ENCODE data around the gene TANC1. TPM values are rescaled to one million over a fixed set of nuclear protein-coding genes. Genes with fewer than 3 reads are reported as not detected.

Gene TANC1
- polyA plus RNA-seq, 1 donor (not counting 4 experiments of a cell fraction or from before 2014, with no cell fraction given): 33.5 TPM

DNA sequence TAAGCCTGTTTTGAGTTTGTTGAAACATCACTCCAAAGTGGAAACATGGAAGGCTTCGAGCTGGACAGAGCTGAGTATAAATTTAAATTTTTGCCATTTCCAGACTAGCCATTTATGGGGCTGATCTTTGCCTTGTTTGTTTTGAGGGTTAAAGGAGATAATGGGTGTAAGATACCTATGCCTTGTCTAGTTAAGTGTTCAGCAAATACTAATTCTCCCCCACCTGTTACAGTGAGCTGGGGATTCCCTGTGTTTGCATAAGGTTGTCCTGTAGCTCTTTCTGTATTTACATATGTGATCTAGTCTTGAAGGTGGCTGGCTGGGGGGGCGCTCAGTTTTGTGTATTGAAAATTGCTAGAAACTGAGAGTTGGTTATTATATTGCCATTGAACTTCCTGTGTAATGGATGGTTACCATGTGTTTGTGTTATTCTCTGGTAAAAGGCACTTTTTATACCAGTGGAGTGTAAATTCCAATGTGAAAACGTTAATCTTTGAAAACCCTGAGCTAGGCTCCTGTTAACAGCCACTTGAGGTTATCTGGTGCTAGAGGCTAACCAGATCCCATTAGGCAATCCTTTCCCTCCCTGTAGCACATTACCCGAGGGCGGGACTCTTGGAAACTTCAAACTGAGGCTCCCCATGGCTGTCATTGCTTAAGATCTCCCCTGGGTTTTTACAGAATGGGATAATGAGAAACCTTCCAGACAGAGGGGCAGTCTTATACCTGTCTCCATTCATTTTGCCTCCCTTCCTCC is 26.7 kb downstream of the TANC1 start:
- TF ChIP-seq, protein P1, sequence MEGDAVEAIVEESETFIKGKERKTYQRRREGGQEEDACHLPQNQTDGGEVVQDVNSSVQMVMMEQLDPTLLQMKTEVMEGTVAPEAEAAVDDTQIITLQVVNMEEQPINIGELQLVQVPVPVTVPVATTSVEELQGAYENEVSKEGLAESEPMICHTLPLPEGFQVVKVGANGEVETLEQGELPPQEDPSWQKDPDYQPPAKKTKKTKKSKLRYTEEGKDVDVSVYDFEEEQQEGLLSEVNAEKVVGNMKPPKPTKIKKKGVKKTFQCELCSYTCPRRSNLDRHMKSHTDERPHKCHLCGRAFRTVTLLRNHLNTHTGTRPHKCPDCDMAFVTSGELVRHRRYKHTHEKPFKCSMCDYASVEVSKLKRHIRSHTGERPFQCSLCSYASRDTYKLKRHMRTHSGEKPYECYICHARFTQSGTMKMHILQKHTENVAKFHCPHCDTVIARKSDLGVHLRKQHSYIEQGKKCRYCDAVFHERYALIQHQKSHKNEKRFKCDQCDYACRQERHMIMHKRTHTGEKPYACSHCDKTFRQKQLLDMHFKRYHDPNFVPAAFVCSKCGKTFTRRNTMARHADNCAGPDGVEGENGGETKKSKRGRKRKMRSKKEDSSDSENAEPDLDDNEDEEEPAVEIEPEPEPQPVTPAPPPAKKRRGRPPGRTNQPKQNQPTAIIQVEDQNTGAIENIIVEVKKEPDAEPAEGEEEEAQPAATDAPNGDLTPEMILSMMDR (optimal IDR thresholded peaks at IDR 0.05 in 1 of 3, IDR thresholded peaks at IDR 0.05 in 1 of 3, conservative IDR thresholded peaks at IDR 0.05 in 1 of 3; ENCODE audit: extremely low read depth in 1 of 3, insufficient read depth in 2 of 3, low read length in 3 of 3): no peak
- TF ChIP-seq EZH2 (IDR thresholded peaks at IDR 0.05; ENCODE audit: low read length): no peak
- peaks cover 2% of the 10 kb centered on the region for H3K9me1 ChIP-seq (ENCODE audit: control insufficient read depth, extremely low read depth, insufficient read depth, low read length)
- H3K4me2 ChIP-seq (ENCODE audit: control insufficient read depth, extremely low read depth, insufficient read depth, low read depth, low read length): no peak overlapping the region
- H3K9me3 ChIP-seq (ENCODE audit: control insufficient read depth, low read depth, low read length): no peaks in the 10 kb centered on the region
- H2AFZ ChIP-seq (ENCODE audit: control insufficient read depth, low read length): no peak overlapping the region
- no peaks in the 10 kb centered on the region for H3K27me3 ChIP-seq (ENCODE audit: control insufficient read depth, extremely low read depth, insufficient read depth, low read length)
- H3K36me3 ChIP-seq (ENCODE audit: control insufficient read depth in 2 of 2, extremely low read depth in 1 of 2, insufficient read depth in 2 of 2, low read length in 2 of 2): peaks cover 0 to 5% of the 10 kb centered on the region in 2 experiments
- peaks cover 84% of the 10 kb centered on the region for H3K79me2 ChIP-seq (ENCODE audit: control insufficient read depth, insufficient read depth, low read length)
- no peak for FAIRE-seq
- H4K20me1 ChIP-seq (ENCODE audit: control insufficient read depth, extremely low read depth, insufficient read depth, low read length): peaks cover 1% of the 10 kb centered on the region
- no peak overlapping the region for H3K9ac ChIP-seq (ENCODE audit: control insufficient read depth, extremely low read depth, insufficient read depth, low read length)
- dilution Hi-C loops (cut with MboI; ENCODE audit: extremely low pct_ligation_motif_present, low sequenced_read_pairs): no loop called here
- H3K4me1 ChIP-seq (ENCODE audit: control insufficient read depth, extremely low read depth, insufficient read depth, low read length): peaks cover 58% of the 10 kb centered on the region
- no peak for DNase-seq (ENCODE audit: low read depth, low spot score)
- H3K27ac ChIP-seq (ENCODE audit: control insufficient read depth, insufficient read depth, low read length): no peak overlapping the region
- no peak overlapping the region for H3K4me3 ChIP-seq (ENCODE audit: control insufficient read depth in 2 of 3, extremely low read depth in 1 of 3, insufficient read depth in 2 of 3, low read depth in 1 of 3, low read length in 3 of 3)

DNA sequence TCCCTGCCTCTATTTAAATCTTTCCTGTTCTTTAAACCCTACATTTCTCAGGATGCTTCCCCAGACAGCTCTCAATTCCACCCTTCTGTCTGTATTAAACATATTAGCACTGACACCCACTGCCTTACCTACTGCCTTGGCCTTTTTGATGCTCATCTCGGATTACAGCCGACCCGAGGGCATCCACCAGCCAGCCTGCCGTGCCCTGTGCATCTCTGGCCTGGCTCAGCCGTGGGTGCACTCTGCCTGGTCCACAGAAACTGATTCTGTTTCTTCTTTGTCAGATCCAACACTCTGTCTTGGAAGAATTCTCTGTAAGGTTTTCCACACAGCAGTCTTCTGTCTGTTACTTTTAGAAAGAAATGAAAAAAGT is 27.2 kb downstream of the TANC1 start:
- peaks cover 90% of the 10 kb centered on the region for H3K79me2 ChIP-seq (ENCODE audit: control insufficient read depth, insufficient read depth, low read length)
- DNase-seq (ENCODE audit: low read depth, low spot score) (no peak), FAIRE-seq (no peak)
- no peaks in the 10 kb centered on the region for H3K9me3 ChIP-seq (ENCODE audit: control insufficient read depth, low read depth, low read length)
- H3K9ac ChIP-seq (ENCODE audit: control insufficient read depth, extremely low read depth, insufficient read depth, low read length): no peak overlapping the region
- dilution Hi-C loops (cut with MboI; ENCODE audit: extremely low pct_ligation_motif_present, low sequenced_read_pairs): no loop called here
- H3K4me3 ChIP-seq (ENCODE audit: control insufficient read depth in 2 of 3, extremely low read depth in 1 of 3, insufficient read depth in 2 of 3, low read depth in 1 of 3, low read length in 3 of 3): no peak overlapping the region
- H3K4me2 ChIP-seq (ENCODE audit: control insufficient read depth, extremely low read depth, insufficient read depth, low read depth, low read length): no peak overlapping the region
- TF ChIP-seq EZH2 (IDR thresholded peaks at IDR 0.05; ENCODE audit: low read length): no peak
- TF ChIP-seq, protein P1 (optimal IDR thresholded peaks at IDR 0.05 in 1 of 3, IDR thresholded peaks at IDR 0.05 in 1 of 3, conservative IDR thresholded peaks at IDR 0.05 in 1 of 3; ENCODE audit: extremely low read depth in 1 of 3, insufficient read depth in 2 of 3, low read length in 3 of 3): no peak
- H3K36me3 ChIP-seq (ENCODE audit: control insufficient read depth in 2 of 2, extremely low read depth in 1 of 2, insufficient read depth in 2 of 2, low read length in 2 of 2): peaks cover 0 to 6% of the 10 kb centered on the region in 2 experiments
- peaks cover 2% of the 10 kb centered on the region for H3K9me1 ChIP-seq (ENCODE audit: control insufficient read depth, extremely low read depth, insufficient read depth, low read length)
- H3K4me1 ChIP-seq (ENCODE audit: control insufficient read depth, extremely low read depth, insufficient read depth, low read length): peaks cover 54% of the 10 kb centered on the region
- no peak overlapping the region for H2AFZ ChIP-seq (ENCODE audit: control insufficient read depth, low read length)
- peaks cover 3% of the 10 kb centered on the region for H4K20me1 ChIP-seq (ENCODE audit: control insufficient read depth, extremely low read depth, insufficient read depth, low read length)
- no peak overlapping the region for H3K27ac ChIP-seq (ENCODE audit: control insufficient read depth, insufficient read depth, low read length)
- no peaks in the 10 kb centered on the region for H3K27me3 ChIP-seq (ENCODE audit: control insufficient read depth, extremely low read depth, insufficient read depth, low read length)
